Measurements from ENCODE around the gene HYAL2.

HYAL2 gene

GRCh38 chr3:50322386-50323091 lies at the start of gene HYAL2:
TSS of gene HYAL2 (minus strand) at chr3:50322745. CDS start at chr3:50320489, 2,256 bp downstream.
- in situ Hi-C loops (cut with MboI; ENCODE audit: low sequenced_read_pairs) = no loop called here

DNA sequence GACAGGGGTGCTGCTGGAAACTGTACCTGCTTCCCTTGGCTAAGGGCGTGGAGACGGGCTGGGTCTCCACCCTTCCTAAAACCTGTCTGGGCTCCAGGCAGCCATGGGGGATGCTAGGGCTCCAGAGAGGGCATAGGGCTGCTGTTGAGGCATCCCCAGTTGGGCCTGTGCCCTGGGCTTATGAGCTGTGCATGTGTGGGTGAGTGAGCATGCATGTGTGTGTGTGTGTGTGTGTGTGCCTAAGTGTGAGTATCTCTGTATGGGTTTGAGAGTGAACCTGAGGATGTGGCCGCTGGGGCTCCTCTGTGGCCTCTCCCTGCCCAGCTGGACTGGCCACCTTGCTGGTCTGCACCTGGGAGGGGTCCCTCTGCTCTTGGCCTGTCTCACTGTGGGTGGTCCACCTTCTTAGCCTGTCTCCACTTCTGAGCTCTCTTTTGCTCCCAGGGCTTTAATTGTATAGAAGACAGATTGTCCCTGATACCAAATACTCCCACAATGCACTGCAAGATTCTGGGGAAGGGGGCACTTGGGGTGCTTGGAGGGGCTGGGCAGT lies 48.7 kb upstream of the HYAL2 start:
- in situ Hi-C loops (cut with MboI; ENCODE audit: low sequenced_read_pairs) = loop anchor here (25.0 kb wide), 1 partner anchor 166 kb away; no protein-coding TSS in a partner anchor

DNA sequence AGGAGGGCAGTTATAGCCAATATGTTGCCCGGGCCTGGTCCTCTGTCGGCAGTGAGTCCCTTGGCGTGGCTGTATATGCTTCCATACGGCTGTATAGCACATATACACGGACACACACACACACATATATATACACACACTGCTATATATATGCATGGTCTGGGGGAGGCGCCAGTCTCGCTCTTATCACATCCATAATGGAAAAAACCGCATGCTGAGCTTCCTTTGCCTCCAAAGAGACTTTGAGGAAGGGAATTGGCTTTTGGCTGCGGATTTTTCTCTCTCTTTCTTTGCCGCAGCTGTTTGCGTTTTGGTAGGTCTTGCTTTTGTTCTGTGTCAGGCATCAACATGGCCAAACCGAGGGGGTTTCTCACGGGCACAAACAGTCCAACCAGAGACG lies 48.0 kb upstream of the HYAL2 start:
- in situ Hi-C loops (cut with MboI; ENCODE audit: low sequenced_read_pairs) = loop anchor here (25.0 kb wide), 1 partner anchor 167 kb away; no protein-coding TSS in a partner anchor

DNA sequence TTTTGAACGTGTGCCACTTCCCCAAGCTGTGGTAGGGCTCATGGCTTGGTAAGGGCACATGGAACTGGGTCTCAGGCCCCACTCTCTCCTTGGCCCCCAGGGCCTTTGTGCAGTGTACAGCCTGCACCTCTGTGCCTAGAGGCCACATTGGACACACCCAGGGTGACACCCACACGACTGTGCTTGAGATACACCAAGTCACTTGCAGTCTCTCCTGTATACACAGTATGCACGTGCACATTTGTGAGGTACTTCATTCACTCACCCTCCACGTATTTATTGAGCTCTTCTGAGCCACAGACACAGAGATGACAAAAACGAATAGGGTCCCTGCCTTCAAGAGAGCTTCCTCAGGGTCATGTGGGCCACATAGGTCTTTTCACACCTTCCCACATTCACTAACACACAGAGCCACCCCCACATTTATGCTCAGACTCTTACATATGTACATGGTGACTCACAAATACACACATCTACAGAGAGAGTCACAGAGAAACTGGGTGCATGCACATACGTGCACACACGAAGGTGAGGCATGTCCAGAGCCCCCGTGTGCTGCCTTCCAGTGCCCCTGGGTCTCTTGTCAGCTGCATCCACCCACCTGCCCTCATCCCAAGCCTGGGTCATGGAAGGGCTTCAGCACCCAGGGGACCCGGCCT lies 46.6 kb upstream of the HYAL2 start:
- in situ Hi-C loops (cut with MboI; ENCODE audit: low sequenced_read_pairs) = loop anchor here (25.0 kb wide), 1 partner anchor 168 kb away; no protein-coding TSS in a partner anchor

DNA sequence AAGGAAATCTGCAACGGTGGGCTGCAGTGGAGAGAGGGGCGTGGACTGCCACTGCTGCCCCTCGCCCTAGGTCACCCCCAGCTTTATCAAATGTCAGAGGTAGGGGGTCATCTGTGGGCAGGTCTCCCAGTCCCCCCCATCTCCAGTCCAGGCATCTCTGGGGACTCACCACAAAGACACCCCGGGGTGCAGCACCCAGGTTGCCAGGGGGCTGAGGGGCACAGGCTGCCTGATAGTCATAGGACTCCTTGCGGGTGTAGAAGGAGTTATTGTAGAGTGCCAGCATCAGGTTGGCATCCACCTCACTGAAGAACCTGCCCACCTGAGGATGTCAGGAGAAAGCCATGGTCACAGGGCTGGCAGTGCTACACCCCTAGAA lies 43.3 kb upstream of the HYAL2 start:
- in situ Hi-C loops (cut with MboI; ENCODE audit: low sequenced_read_pairs) = loop anchor here (25.0 kb wide), 1 partner anchor 171 kb away; no protein-coding TSS in a partner anchor

DNA sequence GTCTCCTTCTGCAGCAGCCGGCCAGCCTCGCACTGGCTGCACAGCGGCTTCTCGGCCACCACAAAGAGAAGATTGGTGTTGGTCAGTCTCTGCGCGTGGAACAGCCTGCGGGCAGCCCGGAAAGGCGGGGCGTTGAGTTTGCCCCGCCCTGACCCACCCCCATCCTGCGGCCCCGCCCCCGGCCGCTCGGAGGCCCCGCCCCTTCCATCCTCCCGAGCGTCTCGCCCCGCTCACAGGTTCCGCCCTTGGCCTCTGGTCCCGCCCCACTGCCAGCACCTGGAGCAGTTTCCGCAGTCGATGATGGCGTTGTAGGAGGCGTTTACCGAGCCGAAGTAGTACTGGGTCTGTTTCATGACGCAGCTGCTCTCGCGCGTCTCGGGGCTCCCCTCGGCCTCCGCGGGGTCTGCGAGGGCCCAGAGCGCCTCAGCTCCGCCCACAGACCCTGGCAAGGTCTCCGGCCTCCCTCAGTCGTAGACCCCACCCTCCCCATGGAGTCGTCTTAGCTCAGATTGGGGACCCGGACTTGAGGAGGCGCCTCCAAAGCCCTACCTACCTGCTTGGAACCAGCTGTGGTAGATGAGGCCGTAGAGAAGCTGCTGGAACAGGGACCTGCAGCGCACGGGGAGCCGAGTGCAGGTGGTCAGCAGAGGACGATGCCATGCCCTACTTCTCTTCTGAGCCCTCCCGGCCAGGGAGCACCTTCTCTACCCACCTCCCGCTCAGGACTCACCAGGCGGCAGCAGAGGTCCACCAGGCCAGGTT lies 42.7 kb upstream of the HYAL2 start:
- in situ Hi-C loops (cut with MboI; ENCODE audit: low sequenced_read_pairs) = loop anchor here (25.0 kb wide), 1 partner anchor 172 kb away; no protein-coding TSS in a partner anchor

DNA sequence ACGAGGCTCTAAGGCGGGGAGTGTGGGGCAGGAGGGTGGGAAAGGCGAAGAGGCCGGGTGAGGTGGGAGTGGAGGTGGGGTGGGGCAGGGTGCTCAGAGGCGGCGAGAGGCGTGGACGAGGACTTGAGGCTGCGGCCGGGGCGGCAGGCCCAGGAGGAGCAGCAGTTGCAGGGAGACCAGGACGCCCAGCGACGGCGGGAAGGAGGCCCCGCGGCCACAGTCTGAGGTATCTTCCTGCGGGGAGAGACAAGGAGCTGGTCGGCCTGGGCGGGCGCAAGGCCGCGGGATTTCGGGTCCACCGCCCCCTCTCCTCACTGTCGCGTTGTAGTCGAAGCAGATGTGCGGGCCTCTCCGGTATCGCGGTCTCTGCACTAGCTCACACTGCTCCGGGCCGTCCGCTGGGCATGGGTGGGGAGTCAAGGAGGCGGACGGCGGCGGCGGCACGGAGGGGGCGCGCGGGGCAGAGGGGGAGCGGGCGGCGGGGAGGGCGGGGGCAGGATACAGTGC lies 42.1 kb upstream of the HYAL2 start:
- in situ Hi-C loops (cut with MboI; ENCODE audit: low sequenced_read_pairs) = loop anchor here (25.0 kb wide), 1 partner anchor 173 kb away; no protein-coding TSS in a partner anchor

GRCh38 chr3:50359760-50360110 lies 37.2 kb upstream of the HYAL2 start:
- in situ Hi-C loops (cut with MboI; ENCODE audit: low sequenced_read_pairs) = loop anchor here (25.0 kb wide), 1 partner anchor 178 kb away; no protein-coding TSS in a partner anchor

DNA sequence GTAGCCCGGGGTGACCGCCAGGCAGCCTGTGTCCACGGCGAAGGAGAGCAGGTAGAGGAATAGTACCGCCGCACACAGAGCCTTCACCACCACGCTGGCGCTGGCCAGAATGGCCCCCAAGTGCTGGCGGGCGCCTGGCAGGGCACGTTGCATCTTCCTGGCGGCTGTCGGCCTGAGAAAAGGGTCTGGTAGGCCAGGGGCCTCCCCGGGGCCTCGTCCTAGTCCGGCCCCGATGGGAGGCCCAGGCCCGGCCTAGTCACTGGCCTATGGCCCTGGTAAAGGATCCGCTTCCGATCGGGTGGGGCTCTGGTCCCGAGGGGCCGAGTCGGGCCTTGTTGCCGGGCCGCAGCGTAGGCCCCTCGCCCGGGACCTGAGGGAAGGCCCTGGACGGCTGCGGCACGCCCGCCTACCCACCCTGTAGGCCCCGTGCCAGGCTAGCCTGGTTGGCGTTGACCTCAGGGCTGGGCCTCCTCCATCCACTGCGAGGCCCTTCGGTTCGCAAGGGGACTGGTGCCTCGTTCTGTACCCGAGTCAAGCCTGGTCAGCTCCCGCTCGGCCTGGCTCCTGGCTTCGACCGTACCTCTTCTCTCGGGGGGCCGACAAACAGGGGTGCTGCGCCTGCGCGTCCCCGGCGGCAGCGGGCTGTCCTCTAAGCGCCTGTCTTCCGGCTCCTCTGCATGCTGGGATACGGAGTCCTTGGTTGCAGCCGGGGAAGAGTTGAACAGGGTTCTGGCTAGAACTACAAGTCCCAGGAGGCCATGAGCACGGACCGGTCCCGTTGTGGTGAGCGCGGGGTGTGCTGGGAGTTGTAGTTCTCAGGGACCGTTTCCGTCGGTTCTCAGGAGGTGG lies 36.6 kb upstream of the HYAL2 start, which contains the start of gene TMEM115:
Gene TMEM115 (minus strand): TSS at position 611 of the 849 bp plus-strand sequence. CDS start 458 bp downstream, at position 153.
- in situ Hi-C loops (cut with MboI; ENCODE audit: low sequenced_read_pairs) = loop anchor here (25.0 kb wide), 1 partner anchor 178 kb away; no protein-coding TSS in a partner anchor

DNA sequence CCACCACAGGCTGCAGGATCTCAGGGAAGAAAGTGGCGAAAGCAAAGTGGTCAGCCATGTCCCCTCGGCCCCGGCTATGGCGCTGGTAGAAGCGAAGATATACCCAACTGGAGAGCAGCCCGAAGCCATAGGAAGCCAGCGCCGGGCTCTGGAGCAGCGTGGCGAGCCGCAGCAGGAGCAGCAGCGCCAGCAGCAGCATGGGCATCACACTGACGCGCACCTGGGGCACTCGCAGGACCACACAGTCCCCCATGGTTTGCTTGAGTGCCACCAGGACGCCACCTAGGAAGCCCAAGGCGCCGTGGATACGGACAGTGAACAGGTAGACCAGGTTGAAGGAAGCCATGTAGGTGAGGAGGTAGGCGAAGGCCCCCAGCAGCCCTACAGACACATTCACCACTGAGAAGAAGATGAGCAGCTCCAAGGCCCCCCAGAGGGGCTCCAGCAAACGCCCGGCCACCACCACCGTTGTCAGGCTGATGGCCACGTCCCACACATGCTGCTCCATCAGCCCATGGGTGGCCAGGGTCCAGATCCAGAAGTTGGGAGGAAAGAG lies 35.9 kb upstream of the HYAL2 start:
- in situ Hi-C loops (cut with MboI; ENCODE audit: low sequenced_read_pairs) = loop anchor here (25.0 kb wide), 1 partner anchor 179 kb away; no protein-coding TSS in a partner anchor

GRCh38 chr3:50357481-50357880 lies 34.9 kb upstream of the HYAL2 start:
- in situ Hi-C loops (cut with MboI; ENCODE audit: low sequenced_read_pairs) = loop anchor here (25.0 kb wide), 1 partner anchor 180 kb away; no protein-coding TSS in a partner anchor

- in situ Hi-C loops (cut with MboI; ENCODE audit: low sequenced_read_pairs) = loop anchor here (25.0 kb wide), 1 partner anchor 181 kb away; no protein-coding TSS in a partner anchor
Measured at GRCh38 chr3:50356553-50356952, 34.0 kb upstream of the HYAL2 start.

DNA sequence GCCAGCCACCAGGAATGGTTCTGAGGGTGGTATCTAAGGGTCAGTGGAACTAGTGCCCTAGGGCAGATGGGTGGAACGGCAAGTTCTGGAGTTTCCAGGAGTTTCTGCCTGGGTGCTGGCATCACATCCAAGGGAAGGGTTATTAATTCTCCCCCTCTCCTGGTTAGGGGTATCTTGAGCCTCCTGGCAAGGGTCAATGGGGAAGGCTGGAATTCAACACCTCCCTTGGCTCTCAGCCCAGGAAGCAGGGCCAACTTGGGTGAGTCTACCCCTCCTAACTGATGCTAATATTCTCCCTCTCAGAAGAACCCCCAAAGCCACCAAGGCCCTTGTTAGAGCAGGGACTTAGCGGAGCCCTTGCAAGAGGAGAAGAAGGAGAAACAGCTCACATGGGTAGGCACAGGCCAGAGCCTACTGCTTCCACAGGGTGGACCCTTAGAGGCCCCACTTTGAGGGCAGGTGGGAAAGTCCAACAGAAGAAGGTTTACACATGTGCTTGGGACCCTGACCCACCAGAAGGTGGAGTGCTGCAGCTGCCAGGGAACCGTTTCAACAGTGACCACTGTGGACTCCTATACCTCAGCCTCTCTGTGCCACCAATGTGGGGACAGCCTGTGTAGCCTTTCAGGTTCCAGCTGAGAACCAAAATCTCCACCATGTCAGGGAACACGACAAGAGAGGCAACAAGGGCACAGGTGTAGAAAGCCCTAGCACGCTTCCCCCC lies 33.4 kb upstream of the HYAL2 start:
- in situ Hi-C loops (cut with MboI; ENCODE audit: low sequenced_read_pairs) = loop anchor here (25.0 kb wide), 1 partner anchor 181 kb away; no protein-coding TSS in a partner anchor

DNA sequence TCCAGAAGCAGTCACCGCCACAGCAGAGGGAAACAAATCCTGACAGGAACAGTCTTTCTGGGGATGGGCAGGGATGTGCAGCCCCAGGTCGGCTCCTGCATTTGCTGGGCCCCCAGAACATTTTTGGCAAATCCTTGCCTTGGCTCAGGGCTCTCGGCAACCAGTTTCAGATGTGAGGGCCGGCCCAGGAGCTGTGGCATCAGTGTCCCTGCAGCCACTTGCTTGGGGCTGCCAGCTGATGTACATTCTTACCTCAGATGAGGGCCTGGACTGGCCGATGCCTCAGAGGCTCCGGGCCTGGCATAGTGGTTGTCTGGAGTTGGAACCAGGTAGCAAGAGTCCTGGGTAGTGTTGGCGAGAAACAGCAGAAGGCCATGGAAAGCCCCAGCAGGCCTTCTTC lies 32.3 kb upstream of the HYAL2 start:
- in situ Hi-C loops (cut with MboI; ENCODE audit: low sequenced_read_pairs) = loop anchor here (25.0 kb wide), 1 partner anchor 182 kb away; no protein-coding TSS in a partner anchor

DNA sequence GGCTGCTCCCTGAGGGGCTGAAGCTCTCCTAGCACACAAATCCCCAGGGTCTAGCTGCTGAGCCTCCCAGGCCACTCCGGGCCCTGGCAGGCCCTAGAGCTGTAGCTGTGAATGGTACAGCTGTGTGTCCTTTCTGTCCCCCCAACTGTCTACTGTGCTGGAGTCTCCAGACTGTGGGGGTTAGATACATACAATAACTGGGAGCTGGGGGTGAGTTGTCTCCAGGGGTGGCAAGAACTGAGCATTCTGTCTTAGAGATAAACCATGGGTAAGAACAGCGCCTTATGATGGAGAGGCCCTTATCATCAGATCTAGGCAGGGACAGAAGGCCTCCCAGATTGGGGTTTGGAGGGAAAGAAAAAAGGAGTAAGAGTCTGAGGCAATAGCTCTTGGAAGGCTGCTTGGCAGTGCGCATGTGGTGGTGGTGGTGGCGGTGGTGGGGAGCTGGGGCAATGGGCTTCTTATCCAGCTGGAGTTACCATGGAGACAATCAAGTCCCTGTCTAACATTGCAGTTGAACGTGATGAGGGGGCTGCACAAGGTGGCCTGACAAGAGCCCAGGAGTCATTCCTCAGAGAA lies 31.7 kb upstream of the HYAL2 start:
- in situ Hi-C loops (cut with MboI; ENCODE audit: low sequenced_read_pairs) = loop anchor here (25.0 kb wide), 1 partner anchor 183 kb away; no protein-coding TSS in a partner anchor

DNA sequence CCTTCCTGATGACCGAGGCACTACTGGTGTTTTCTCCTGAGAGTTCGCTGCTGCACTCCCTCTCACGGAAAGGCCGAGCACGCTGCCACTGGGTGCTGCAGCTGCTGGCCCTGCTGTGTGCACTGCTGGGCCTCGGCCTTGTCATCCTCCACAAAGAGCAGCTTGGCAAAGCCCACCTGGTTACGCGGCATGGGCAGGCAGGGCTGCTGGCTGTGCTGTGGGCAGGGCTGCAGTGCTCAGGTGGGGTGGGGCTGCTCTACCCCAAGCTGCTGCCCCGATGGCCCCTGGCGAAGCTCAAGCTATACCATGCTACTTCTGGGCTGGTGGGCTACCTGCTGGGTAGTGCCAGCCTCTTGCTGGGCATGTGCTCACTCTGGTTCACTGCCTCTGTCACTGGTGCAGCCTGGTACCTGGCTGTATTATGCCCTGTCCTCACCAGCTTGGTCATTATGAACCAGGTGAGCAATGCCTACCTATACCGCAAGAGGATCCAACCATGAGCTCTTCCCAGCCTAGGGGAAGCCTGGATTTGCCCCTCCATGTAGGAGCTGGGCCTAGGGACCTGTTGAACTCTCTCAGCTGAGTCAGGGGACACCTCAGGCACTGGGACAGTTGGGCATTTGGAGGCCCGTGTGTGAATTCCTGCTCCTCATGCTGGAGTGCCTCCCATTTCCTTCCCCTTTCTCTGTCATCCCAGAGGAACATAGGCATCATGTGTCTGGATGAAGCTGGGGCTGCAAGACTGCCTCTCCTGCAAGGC lies 30.9 kb upstream of the HYAL2 start:
- in situ Hi-C loops (cut with MboI; ENCODE audit: low sequenced_read_pairs) = loop anchor here (25.0 kb wide), 1 partner anchor 184 kb away; no protein-coding TSS in a partner anchor

- in situ Hi-C loops (cut with MboI; ENCODE audit: low sequenced_read_pairs) = loop anchor here (25.0 kb wide), 1 partner anchor 185 kb away; no protein-coding TSS in a partner anchor
Measured at GRCh38 chr3:50352781-50353180, 30.2 kb upstream of the HYAL2 start.

All from HL-60/S4 treated with retinoic acid at 250 ng/mL for 4 days and 3 days (cell line).